HG03439 (cell line): ENCODE results near the gene RBL2.
"Not testable (repeated sequence)": the region's sequence is repeated elsewhere in the genome, so short reads cannot be mapped to it uniquely, and the experiment has no call there.

Experiments used
- ATAC-seq: cut with Tn5 transposase; IDR thresholded peaks from one replicate; pipeline ENCODE4 v1.9.1; 2021; ENCODE audit warnings: mild to moderate bottlenecking, moderate library complexity; ENCODE audit not compliant: unreplicated experiment

The RBL2 gene

GRCh38 chr16:53529513-53529912, 95.2 kb downstream of the RBL2 start:
- no peak for ATAC-seq

DNA sequence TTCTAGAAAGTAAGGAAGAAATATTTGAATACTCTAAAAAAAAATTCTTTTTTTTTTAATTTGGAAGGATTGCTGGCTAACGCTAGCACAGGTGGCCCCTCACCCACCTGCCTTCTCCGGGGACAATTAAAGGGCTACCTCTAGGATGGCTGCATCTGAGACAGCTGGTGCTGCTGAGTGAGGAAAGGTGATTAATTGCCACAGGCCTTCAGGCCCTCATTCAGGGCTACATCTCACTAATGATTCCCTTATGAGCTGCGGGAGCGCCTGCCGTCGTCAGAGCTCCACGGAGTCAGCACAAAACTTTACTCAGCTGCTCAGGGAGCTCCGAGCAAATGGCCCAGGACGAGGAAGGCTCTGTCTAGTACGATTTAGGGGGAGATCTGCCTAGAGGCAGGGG, 95.8 kb downstream of the RBL2 start:
- ATAC-seq, result no peak

- no peak for ATAC-seq
These were observed 96.5 kb downstream of the RBL2 start for GRCh38 chr16:53530741-53531140.

DNA sequence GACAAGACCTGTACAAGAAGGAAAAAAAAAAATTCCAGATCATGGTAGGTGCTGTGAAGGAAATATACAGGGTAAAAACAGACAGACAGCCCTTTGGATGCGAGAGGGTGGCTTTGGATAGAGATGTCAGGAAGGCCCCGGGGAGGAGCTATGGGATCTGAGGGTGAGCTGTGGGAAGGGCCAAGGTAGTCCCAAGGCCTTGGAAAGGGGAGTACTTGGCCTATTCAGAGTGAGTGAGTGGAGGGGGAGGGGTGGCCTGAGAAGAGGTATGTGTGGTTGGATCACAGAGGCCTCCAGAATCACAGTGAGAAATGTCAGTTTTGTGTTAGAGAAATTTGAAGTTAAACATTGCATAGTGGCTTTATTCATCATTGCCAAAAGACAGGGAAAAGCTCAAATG, 99.9 kb downstream of the RBL2 start:
- no peak for ATAC-seq

DNA sequence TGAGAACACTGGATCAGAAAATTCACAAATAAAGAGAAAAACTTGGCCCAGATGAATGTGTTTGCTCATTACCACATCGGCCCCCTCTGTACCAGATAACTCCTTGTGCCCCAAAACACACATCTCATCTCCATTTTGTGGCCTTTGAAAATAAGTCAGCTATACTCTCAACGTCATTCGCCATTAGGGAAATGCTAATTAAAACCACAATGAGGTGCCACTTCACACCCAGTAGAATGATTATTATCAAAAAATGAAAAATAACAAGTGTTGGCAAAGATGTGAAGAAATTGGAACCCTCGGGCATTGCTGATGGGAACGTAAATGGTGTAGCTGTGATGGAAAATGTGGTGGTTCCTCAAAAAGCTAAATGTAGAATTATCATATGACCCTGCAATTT, 103.4 kb downstream of the RBL2 start:
- ATAC-seq, result no peak

GRCh38 chr16:53539346-53539745, 105.1 kb downstream of the RBL2 start:
- not testable (repeated sequence) for ATAC-seq

- ATAC-seq, result not testable (repeated sequence)
These were observed 105.8 kb downstream of the RBL2 start for GRCh38 chr16:53539759-53540718.
